Epithelial cell of proximal tubule (primary cell): ENCODE results near the gene PLD2. TPM values are rescaled to one million over a fixed set of nuclear protein-coding genes. Genes with fewer than 3 reads are reported as not detected.

ENCODE experiments used
- DNase-seq: peaks from one replicate; pipeline ENCODE4 v3.0.0-alpha.2; 2011; ENCODE audit warnings: low read depth
- H3K4me3 ChIP-seq: 2 replicates; pipeline ENCODE4 v1.5.1; 2011; ENCODE audit warnings: low read depth, mild to moderate bottlenecking, low read length
- CTCF ChIP-seq: conservative IDR thresholded peaks from 2 replicates; pipeline ENCODE4 v1.5.1; 2012; ENCODE audit warnings: low read depth, mild to moderate bottlenecking, low read length
- total RNA-seq: library from RNA; depleted of rRNA; stranded (reverse); fragments of >200 nt; gene quantifications from 2 replicates; pipeline ENCODE4 v1.2.3, GENCODE V29; 2015

Gene PLD2
- total RNA-seq: 15.7 and 19.5 TPM in 2 replicates

- no peak for DNase-seq
- peak within 1 kb of the TSS; percentile 85 for H3K4me3 ChIP-seq
- TF ChIP-seq CTCF: no peak
These were observed at the start of gene PLD2 for GRCh38 chr17:4806777-4807604. PLD2 (plus strand) TSS chr17:4807152; CDS start chr17:4807773, 621 bp downstream.

GRCh38 chr17:4759776-4760236 lies 47.1 kb upstream of the PLD2 start:
- no peak overlapping the region for H3K4me3 ChIP-seq
- TF ChIP-seq CTCF: no peak
- no peak for DNase-seq

- no peak overlapping the region for H3K4me3 ChIP-seq
- no peak for TF ChIP-seq CTCF
- no peak for DNase-seq
These were observed 42.4 kb upstream of the PLD2 start for GRCh38 chr17:4764595-4764994.

GRCh38 chr17:4766201-4766600 lies 40.8 kb upstream of the PLD2 start:
- no peak for TF ChIP-seq CTCF
- H3K4me3 ChIP-seq: no peak overlapping the region
- DNase-seq: no peak

- no peak for DNase-seq
- no peak overlapping the region for H3K4me3 ChIP-seq
- no peak for TF ChIP-seq CTCF
These were observed 40.2 kb upstream of the PLD2 start for GRCh38 chr17:4766723-4767122.

GRCh38 chr17:4768298-4768697 lies 38.7 kb upstream of the PLD2 start:
- H3K4me3 ChIP-seq: no peak overlapping the region
- DNase-seq: no peak
- TF ChIP-seq CTCF: no peak

- no peak for TF ChIP-seq CTCF
- DNase-seq: no peak
These were observed 37.3 kb upstream of the PLD2 start for GRCh38 chr17:4769628-4770027.

More at GRCh38 chr17:4769628-4770027, 37.3 kb upstream of the PLD2 start:
- H3K4me3 ChIP-seq: no peak overlapping the region
